ENCODE data around the gene SEPTIN5.

DNA sequence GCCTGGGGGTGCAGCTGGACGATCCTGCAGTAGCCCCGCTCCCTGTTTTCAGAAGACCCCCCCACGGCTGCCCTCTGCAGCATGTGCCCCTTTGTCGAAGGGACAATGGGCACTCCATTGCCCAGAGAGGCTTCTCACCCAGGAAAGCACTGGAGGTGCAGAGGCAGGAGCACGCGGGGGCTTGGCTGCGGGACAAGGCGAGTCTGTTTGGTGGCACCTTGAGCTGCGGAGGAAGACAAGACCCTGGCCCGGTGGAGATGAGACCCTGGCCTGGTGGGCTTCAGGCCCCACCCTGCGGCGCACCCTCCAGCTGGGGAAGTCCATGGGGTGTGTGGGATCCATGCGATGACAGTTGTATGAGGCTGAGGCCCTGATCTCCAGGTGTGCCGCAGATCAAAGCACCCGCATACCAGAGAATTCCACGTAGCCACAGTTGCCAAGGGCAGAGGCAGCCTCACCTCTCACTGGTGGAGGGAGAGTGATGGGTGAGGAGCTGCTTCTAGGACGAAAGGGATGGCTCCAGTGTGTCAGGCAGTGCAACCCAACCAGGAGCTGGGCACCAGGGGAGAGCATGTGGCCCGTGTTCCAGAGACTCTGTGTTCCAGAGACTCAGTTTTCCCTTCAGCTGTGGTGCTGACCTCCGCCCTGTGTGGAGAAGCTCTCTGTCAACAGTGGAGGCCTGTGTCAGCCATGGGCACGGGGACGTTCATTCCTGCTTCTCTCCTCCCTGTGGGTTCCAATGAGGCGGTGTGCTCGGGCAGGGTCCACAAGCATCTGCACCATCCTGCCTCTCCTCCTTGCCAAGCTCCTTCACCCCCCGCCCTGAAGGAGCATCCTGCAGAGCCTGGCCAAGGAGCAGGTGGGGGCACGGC is 56.3 kb downstream of the SEPTIN5 start:
- TF ChIP-seq, protein P1, sequence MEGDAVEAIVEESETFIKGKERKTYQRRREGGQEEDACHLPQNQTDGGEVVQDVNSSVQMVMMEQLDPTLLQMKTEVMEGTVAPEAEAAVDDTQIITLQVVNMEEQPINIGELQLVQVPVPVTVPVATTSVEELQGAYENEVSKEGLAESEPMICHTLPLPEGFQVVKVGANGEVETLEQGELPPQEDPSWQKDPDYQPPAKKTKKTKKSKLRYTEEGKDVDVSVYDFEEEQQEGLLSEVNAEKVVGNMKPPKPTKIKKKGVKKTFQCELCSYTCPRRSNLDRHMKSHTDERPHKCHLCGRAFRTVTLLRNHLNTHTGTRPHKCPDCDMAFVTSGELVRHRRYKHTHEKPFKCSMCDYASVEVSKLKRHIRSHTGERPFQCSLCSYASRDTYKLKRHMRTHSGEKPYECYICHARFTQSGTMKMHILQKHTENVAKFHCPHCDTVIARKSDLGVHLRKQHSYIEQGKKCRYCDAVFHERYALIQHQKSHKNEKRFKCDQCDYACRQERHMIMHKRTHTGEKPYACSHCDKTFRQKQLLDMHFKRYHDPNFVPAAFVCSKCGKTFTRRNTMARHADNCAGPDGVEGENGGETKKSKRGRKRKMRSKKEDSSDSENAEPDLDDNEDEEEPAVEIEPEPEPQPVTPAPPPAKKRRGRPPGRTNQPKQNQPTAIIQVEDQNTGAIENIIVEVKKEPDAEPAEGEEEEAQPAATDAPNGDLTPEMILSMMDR (IDR thresholded peaks at IDR 0.05): no peak
- TF ChIP-seq, protein P2, sequence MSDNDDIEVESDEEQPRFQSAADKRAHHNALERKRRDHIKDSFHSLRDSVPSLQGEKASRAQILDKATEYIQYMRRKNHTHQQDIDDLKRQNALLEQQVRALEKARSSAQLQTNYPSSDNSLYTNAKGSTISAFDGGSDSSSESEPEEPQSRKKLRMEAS (IDR thresholded peaks at IDR 0.05; ENCODE audit: low read depth): no peak
- no peak for TF ChIP-seq SMC3 (IDR thresholded peaks at IDR 0.05; ENCODE audit: low read depth, low read length)
- TF ChIP-seq GABPA (IDR thresholded peaks at IDR 0.05; ENCODE audit: low read depth): no peak
- no peak for TF ChIP-seq RXRA (IDR thresholded peaks at IDR 0.05; ENCODE audit: borderline replicate concordance, low read depth)
- TF ChIP-seq TAF1 (IDR thresholded peaks at IDR 0.05; ENCODE audit: borderline replicate concordance, low read depth, low read length): no peak
- TF ChIP-seq EZH2phosphoT487 (IDR thresholded peaks at IDR 0.05; ENCODE audit: borderline replicate concordance, low read depth): no peak
- no peak for TF ChIP-seq POLR2AphosphoS5 (IDR thresholded peaks at IDR 0.05; ENCODE audit: low read depth, low read length)
